Prostate gland (tissue), 2 donors: ENCODE results near the gene EIF2D. TPM values are rescaled to one million over a fixed set of nuclear protein-coding genes. Genes with fewer than 3 reads are reported as not detected.

Source experiments
- DNase-seq: peaks from one replicate; pipeline ENCODE4 v3.0.0-alpha.2; 2019; ENCODE audit warnings: low spot score
- H3K27ac ChIP-seq, 2 donors: fragments of 200-600 bp; sonication (generic); 2 replicates each; pipeline ENCODE4 v1.5.1; 2017 to 2019
- H3K27me3 ChIP-seq: fragments of 200-600 bp; sonication (generic); replicated peaks from 2 replicates; pipeline ENCODE4 v1.5.1; 2019; ENCODE audit not compliant: insufficient read depth
- H3K36me3 ChIP-seq, 2 donors: fragments of 200-600 bp; sonication (generic); 1 replicate in 1 of 2; 2 replicates in 1 of 2; pipeline versions ENCODE4 v1.5.1 to v1.8.1; 2017 to 2019
- H3K4me1 ChIP-seq: fragments of 200-600 bp; sonication (generic); replicated peaks from 2 replicates; pipeline ENCODE4 v1.5.1; 2019
- H3K4me3 ChIP-seq, 2 donors: fragments of 200-600 bp; sonication (generic); 2 replicates each; pipeline ENCODE4 v1.5.1; 2017 to 2019
- H3K9me3 ChIP-seq: fragments of 200-600 bp; sonication (generic); 2 replicates; pipeline ENCODE4 v1.5.1; 2017
- CTCF ChIP-seq, 4 experiments: fragments of 200-600 bp in 2 of 4; fragments of 450-650 bp in 2 of 4; sonication (generic) in 2 of 4; IDR thresholded peaks; 1 replicate in 3 of 4; 2 replicates in 1 of 4; pipeline ENCODE4 v1.5.1; 2016 to 2019; ENCODE audit warnings: antibody characterized with exemption in 4 of 4, mild to moderate bottlenecking in 2 of 4, moderate library complexity in 2 of 4
- POLR2A ChIP-seq: fragments of 450-650 bp; IDR thresholded peaks from one replicate; pipeline ENCODE4 v1.6.1; 2016; ENCODE audit warnings: antibody characterized with exemption, mild to moderate bottlenecking
- POLR2AphosphoS5 ChIP-seq: sonication (generic); formaldehyde crosslinking; IDR thresholded peaks from one replicate; pipeline ENCODE4 v1.6.1; 2017; ENCODE audit warnings: antibody characterized with exemption
- WGBS: methylation state at CpG from one replicate; pipeline ENCODE4 v1.1.5; 2018; 5-methylcytosine and 5-hydroxymethylcytosine counted together
- intact Hi-C: fragments of 100-400 bp; cut with DNase I; formaldehyde crosslinking; loops from one replicate; pipeline ENCODE4 v1.14.2; 2022
- total RNA-seq, 2 donors: library from RNA; depleted of rRNA; stranded (reverse); fragments of >200 nt; gene quantifications; one replicate each; pipeline ENCODE4 v1.1.0, GENCODE V29; 2016

Gene EIF2D
- total RNA-seq, 2 donors from 2014 or later, result 42.8 to 60.2 TPM

GRCh38 chr1:206560007-206560716, 52.1 kb downstream of the EIF2D start:
- DNase-seq, result no peak
- Histone ChIP-seq H3K4me1 (no peaks in the 10 kb centered on the region), H3K9me3 (no peaks in the 10 kb centered on the region), H3K36me3 (no peaks in the 10 kb centered on the region), H3K27me3 (no peaks in the 10 kb centered on the region), H3K4me3 (no peak overlapping the region), H3K27ac (no peak overlapping the region)
- 64% methylated on average over 10 of the region's 10 CpGs for WGBS
- TF ChIP-seq CTCF (IDR thresholded peaks at IDR 0.05) (no peak), POLR2A (no peak), POLR2AphosphoS5 (no peak)
- intact Hi-C loops, result no loop called here

- no peaks in the 10 kb centered on the region for H3K27me3 ChIP-seq
- H3K27ac ChIP-seq, result no peak overlapping the region
- H3K4me1 ChIP-seq, result no peaks in the 10 kb centered on the region
- no peak for DNase-seq
- H3K9me3 ChIP-seq, result no peaks in the 10 kb centered on the region
- TF ChIP-seq POLR2A, result no peak
- TF ChIP-seq POLR2AphosphoS5, result no peak
- TF ChIP-seq CTCF (IDR thresholded peaks at IDR 0.05), result no peak
- no peak overlapping the region for H3K4me3 ChIP-seq
- no peaks in the 10 kb centered on the region for H3K36me3 ChIP-seq
- WGBS, result 67% methylated on average over 5 of the region's 5 CpGs
- intact Hi-C loops, result no loop called here
Observed at GRCh38 chr1:206559672-206559995, 52.6 kb downstream of the EIF2D start.

- DNase-seq, result no peak
- Histone ChIP-seq H3K27me3 (no peaks in the 10 kb centered on the region), H3K36me3 (no peaks in the 10 kb centered on the region), H3K4me1 (no peaks in the 10 kb centered on the region), H3K9me3 (no peaks in the 10 kb centered on the region), H3K27ac (no peak overlapping the region), H3K4me3 (no peak overlapping the region)
- TF ChIP-seq POLR2AphosphoS5, result no peak
- TF ChIP-seq POLR2A, result no peak
- TF ChIP-seq CTCF (IDR thresholded peaks at IDR 0.05), result no peak
- WGBS, result 81% methylated on average over 6 of the region's 6 CpGs
- intact Hi-C loops, result no loop called here
Observed at GRCh38 chr1:206558794-206559671, 53.2 kb downstream of the EIF2D start.

- TF ChIP-seq POLR2AphosphoS5 (no peak), POLR2A (no peak), CTCF (IDR thresholded peaks at IDR 0.05) (no peak)
- Histone ChIP-seq H3K4me3 (peak overlapping the region; percentile 45 to 48), H3K9me3 (no peaks in the 10 kb centered on the region), H3K36me3 (no peaks in the 10 kb centered on the region), H3K27ac (peak overlapping the region; percentile 69 to 72), H3K4me1 (no peaks in the 10 kb centered on the region), H3K27me3 (no peaks in the 10 kb centered on the region)
- intact Hi-C loops, result no loop called here
- WGBS, result 45% methylated on average over 14 of the region's 14 CpGs
- no peak for DNase-seq
Observed at GRCh38 chr1:206557636-206558473, 54.4 kb downstream of the EIF2D start.
